GM19240 (cell line): ENCODE measurements around the gene IGFL4.
A peak's percentile ranks its signal among the peaks of the same experiment; 100 is the strongest.

Experiments used
- DNase-seq: peaks from one replicate; pipeline ENCODE4 v3.0.0; 2011; ENCODE audit warnings: low spot score; ENCODE audit not compliant: insufficient read length

The IGFL4 gene

DNA sequence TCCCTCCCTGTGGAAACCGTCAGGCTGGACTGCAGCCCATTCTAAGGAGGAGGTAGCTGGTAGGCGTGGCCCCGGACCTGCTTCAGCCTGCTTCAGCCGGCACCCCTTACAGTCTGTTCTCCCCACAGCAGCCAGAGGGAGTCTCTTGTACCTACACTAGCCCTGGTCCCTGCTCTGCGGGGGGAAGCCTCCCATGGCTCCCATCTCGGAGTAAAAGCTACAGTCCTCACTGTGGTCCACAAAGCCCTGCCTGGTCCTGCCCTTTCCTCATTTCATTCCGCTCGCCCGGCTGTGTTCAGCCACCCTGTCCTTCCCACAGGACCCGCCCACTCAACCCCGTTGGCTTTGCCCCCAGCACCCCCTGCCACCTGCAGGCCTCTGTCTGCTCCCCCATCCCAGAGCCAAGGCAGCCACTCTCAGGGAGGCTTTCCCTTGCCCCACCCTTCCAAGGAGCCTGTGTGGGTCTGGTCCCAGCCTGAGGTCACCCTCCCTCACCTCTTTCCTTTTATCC lies 19.2 kb downstream of the IGFL4 start:
- DNase-seq = no peak

DNA sequence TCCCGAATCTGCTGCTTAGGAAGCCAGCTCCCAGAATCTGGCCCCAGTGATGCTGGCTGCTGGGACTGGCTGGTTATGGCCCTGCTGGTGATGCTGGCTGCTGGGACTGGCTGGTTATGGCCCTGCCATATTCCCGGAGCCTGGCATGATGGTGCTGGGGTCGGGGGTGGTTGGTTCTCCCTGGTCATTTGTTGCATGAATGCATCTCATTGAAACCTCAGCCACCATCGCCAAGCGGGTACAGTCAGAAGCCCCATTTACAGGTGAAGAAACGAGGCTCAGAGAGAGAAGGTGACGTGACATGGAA lies 20.0 kb downstream of the IGFL4 start:
- no peak for DNase-seq

DNA sequence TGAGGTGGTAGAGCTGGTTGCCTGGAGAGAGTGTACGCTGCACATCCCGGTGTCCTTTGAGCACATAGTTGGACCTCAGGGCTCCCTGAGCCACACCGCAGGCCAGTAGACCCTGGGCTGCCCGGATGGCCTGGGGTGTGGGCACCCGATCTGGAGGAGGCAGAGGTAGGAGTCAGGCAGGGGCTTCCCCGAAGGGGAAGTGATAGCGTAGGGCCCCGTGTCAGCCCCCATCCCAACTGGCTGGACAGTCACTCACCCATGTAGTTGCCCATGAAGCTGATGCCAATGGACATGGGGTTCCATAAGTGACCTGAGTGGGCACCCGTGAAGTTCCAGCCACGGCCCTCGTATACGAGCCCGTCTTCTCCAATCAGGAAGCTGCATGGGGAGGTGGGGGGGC lies 21.5 kb downstream of the IGFL4 start:
- DNase-seq = no peak

DNA sequence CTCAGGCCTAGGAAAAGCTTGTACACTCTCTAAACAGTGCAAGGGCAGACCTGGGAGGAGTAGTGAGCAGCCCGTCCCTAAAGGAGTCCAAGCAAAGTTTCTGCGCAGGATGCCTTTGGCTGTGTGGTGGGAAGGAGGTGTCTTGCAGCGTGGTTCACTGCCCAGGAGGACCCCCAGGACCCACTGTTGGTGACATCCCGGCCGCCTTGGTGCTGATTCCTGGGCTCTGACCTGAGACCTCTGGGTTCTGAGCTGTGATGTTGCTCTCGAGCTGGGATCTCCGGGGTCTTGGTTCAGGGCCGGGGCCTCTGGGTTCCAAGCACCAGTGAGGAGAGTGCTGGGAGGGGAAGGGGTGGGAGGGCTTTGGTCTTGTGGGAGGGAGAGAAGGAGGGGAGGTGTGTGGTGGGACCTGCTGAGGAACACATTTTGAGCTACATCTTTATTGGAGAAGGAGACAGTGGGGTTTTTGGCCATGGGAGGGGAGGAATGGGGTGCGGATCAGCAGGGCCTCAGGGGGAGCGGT lies 22.0 kb downstream of the IGFL4 start:
- DNase-seq = no peak

DNA sequence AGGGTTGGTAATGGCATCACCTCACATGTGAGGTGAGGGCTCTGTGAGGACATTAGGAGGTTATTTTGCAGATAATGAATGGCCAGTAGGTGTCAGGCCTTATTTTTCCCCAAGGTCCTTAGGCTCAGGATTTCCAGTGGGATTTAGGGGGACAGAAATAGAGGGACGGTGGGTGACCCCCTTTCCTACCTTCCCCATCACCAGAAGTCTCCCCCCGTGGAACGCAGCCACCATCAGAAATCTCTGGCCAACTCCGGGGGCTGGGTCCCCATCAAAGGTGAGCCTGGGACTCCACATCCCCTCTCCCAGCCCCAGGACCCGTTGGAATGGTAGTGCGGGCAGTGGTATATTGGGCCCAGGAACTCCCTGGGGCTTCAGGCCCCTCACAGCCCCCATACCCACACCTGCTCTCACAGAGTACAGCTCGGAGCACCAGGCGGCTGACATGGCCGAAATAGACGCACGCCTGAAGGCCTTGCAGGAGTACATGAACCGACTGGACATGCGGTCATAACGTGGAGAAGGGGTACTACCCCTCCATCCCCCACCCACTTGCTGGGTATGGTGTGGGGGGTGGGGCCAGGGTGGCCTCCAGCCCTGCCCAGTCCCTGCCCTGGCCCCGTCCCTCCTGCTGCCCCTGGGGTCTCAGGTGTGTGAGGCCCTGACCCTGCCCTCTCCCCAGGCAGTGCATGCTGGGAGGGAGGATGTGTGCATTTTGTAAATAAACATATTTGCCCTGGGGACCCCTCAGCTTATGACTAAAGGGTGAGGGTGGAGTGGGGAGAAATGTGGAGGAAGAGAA lies 22.7 kb downstream of the IGFL4 start:
- DNase-seq = no peak

- DNase-seq = no peak
Observed at GRCh38 chr19:46017095-46017429, 23.7 kb downstream of the IGFL4 start.

DNA sequence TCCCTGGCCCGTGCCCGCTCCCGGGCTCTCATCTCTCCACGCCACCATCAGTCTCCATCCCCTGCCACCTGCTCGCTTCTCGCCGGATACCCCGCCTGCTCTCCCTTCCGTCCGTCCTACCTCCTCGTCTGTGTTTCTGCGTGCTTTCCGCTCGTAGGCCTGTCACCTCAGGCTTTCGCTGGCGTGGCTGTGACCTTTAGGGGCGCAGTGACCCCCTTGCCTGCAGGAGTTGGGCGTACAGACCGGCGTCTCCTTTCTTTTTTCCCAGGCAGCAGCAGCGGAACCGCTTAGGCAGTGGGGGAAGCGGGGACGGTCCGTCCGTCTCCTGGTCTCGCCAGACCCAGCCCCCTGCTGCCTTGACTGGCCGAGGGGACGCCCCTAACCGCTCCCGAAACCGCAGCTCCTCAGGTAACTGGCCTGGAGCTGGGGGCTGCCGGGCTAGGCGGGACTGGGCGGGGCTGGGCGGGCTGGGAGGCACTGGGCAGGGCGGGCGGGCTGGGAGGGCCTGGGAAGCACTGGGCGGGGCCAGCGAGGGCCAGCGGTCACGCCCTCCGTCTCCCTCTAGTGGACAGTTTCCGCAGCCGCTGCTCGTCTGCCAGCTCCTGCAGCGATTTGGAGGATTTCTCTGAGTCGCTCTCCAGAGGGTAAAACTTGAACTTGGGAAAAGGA lies 24.2 kb downstream of the IGFL4 start:
- DNase-seq = peak; percentile 85

- DNase-seq = no peak
Observed at GRCh38 chr19:46015687-46016425, 24.9 kb downstream of the IGFL4 start.

GRCh38 chr19:46014941-46015686 lies 25.7 kb downstream of the IGFL4 start:
- DNase-seq = no peak

GRCh38 chr19:46014534-46014933 lies 26.3 kb downstream of the IGFL4 start:
- no peak for DNase-seq

- no peak for DNase-seq
Observed at GRCh38 chr19:46009530-46010510, 31.0 kb downstream of the IGFL4 start.

DNA sequence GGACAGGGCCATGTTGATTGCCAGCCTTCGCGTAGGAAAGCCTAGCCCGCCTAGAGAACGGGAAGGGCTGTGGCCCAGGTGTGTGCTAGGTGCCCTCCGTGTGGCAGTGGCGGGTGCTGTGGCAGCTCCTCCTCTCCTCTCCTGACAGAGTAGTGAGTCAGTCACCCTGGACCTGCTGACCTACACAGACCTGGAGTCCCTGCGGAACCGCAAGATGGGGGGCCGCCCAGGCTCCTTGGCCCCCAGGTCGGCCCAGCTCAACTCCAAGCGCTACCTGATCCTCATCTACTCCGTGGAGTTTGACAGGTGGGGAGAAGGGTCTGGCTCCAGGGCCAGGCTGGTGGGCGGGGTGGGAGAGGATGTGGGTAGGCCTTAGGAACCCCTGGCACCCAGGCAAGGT lies 34.4 kb downstream of the IGFL4 start:
- DNase-seq = no peak

GRCh38 chr19:46002678-46003275 lies 38.0 kb downstream of the IGFL4 start:
- DNase-seq = no peak

GRCh38 chr19:46000491-46001246 lies 40.1 kb downstream of the IGFL4 start:
- DNase-seq = peak; percentile 60

- DNase-seq = no peak
Observed at GRCh38 chr19:45999653-46000121, 41.1 kb downstream of the IGFL4 start.

DNA sequence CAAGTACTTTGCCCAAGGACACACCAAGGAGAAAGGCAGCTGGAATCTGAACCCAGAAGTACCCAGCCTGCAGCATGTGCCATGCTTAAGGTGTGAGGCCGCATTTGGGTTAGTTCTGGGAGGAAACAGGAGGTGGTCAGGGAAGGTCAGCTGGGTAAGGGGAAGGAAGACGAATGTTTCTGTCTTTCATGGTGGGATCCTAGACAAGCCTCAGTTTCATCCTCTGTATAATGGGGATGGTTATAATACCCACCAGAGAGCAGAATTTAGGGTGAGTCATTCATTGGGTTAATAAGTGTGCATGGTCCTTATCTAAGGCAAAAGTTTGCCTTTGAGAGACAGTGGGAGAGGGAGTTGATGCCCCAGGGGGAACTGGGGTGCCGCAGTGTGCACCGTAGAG lies 42.0 kb downstream of the IGFL4 start:
- DNase-seq = no peak

DNA sequence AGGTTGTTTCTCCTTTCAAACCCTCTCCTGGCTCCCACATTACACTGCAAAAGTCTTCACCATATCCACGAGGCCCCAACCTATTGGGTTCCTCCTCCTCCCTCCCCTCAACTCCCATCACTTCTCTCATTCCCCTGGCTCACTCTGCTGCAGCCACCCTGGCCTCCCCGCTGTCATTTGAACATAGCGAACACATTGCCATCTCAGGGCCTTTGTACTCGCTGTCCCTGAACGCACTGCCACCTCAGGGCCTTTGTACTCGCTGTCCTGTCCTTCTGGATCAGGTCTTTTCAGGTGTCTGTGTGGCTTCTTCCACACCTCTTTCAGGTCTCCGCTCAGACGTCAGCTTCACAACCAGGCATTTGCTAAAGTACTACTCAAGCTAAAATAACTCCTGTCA lies 43.9 kb downstream of the IGFL4 start:
- no peak for DNase-seq

DNA sequence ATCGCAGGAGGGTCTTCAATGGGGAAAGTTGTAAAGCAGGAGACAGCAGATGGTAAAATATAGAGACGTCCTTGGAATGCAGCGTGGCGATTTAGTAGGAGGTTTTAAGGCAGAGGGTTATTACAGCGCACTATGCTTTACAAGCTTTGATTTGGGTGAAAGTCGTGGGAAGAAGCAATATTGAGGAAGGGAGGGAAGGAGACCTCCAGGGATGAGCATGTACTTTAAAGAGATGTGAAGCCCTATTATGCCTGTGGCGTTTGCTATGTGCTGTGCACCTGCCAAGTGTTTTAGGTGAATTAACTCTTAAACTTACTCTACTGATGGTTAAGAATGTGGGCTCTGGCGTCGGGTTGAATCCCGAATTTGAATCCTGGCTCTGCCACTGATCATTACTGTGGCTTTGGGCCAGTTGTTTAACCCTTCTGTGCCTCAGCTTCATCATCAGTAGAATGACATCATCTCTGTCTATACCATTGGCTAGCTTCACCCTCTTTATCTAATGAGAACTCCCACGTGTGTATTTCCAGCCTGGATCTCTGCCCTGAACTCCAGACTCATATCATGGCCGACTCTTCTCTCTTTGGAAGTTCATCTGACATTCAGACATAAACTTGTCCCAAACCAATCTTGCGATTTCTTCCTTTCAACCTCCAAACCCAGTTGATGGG lies 45.0 kb downstream of the IGFL4 start:
- no peak for DNase-seq
